GM12874 (cell line): ENCODE results near the gene TUBB4A.

Experiments used
- CTCF ChIP-seq: IDR thresholded peaks from 2 replicates; pipeline ENCODE4 v1.5.1; 2011; ENCODE audit warnings: low read depth, mild to moderate bottlenecking, control low read depth, low read length, moderate library complexity; ENCODE audit not compliant: insufficient read depth

The TUBB4A gene

GRCh38 chr19:6501740-6502648, at the start of gene TUBB4A:
Gene TUBB4A (minus strand): TSS chr19:6502309. CDS start chr19:6502212, 97 bp downstream.
- TF ChIP-seq CTCF: 0 out of 2 replicates have a peak, but pooled peaks have one; percentile 12

- TF ChIP-seq CTCF: no peak
These were observed 49.0 kb upstream of the TUBB4A start for GRCh38 chr19:6551091-6551490.

GRCh38 chr19:6543866-6544347, 41.8 kb upstream of the TUBB4A start:
- no peak for TF ChIP-seq CTCF

DNA sequence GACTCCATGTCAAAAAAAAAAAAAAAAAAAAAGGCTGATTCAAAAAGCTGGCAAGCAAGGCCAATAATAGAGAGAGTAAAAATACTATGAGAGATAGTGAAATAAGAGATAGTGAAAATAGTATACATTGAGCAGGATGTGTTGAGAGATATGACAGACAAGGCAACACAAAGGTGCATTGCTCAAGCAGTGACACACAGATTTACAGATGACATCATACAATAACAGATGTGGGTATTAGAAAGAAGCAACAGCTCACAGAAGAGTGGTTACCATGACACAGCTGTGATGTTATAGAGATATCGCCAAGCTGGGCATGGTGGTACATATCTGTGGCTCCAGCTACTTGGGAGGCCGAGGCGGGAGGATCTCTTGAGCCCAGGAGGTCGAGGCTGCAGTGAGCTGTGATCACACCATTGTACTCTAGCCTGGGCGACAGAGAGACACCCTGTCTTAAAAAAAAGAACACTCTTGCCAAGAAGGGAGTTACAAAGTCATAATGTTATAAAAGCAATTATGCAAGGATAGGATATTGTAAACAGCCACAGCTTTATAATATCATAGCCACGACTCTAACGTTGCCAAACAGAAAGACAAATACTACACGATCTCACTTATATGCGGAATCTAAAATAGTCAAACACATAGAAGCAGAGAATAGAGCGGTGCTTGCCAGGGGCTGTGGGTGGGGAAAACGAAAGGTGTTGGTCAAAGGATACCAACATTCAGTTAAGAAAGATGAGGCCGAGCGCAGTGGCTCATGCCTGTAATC, 39.0 kb upstream of the TUBB4A start:
- TF ChIP-seq CTCF: no peak

DNA sequence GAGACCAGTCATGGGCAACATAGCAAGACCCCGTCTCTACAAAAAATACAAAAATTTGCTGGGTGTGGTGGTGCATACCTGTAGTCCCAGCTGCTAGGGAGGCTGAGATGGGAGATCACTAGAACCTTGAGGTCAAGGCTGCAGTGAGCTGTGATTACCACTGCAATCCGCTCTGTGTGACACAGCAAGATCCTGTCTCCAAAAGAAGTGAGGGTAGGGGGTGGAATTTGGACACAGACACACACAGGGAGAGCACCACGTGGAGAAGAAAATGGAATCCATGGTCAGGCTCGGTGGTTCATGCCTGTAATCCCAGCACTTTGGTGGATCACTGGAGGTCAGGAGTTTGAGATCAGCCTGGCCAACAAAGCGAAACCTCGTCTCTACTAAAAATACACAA, 37.4 kb upstream of the TUBB4A start:
- no peak for TF ChIP-seq CTCF

GRCh38 chr19:6535558-6536137, 33.5 kb upstream of the TUBB4A start:
- no peak for TF ChIP-seq CTCF
